Measurements from ENCODE around the gene SYPL1. TPM values are rescaled to one million over a fixed set of nuclear protein-coding genes. Genes with fewer than 3 reads are reported as not detected.
A peak's percentile ranks its signal among the peaks of the same experiment; 100 is the strongest.

SYPL1 gene
- total and polyA plus RNA-seq, 4 experiments from 2014 or later: 46.9 to 78.3 (median 61.7) TPM

- intact Hi-C loops (cut with micrococcal nuclease): no loop called here
- Histone ChIP-seq H3K4me1 (ENCODE audit: insufficient read depth, low read length) (peaks cover 8% of the 10 kb centered on the region), H3K27me3 (ENCODE audit: insufficient read depth, low read length) (no peaks in the 10 kb centered on the region), H3K9me3 (ENCODE audit: control insufficient read depth in 1 of 2, low read length in 2 of 2) (no peaks in the 10 kb centered on the region), H3K27ac (ENCODE audit: low read depth, low read length) (no peak overlapping the region), H3K36me3 (ENCODE audit: insufficient read depth, low read length) (no peaks in the 10 kb centered on the region), H3K4me3 (ENCODE audit: low read length in 2 of 2) (no peak overlapping the region)
- Mint-ChIP-seq H3K27ac (no peak overlapping the region), H3K9me3 (no peaks in the 10 kb centered on the region), H3K27me3 (peaks cover 11 to 15% of the 10 kb centered on the region in 2 donors), H3K4me1 (peaks cover 6 to 14% (median 9%) of the 10 kb centered on the region in 4 donors), H3K4me3 (no peak overlapping the region), H3K36me3 (no peaks in the 10 kb centered on the region)
- no peak for DNase-seq
- ChIA-PET POLR2A (ENCODE audit: partially characterized antibody) (no interaction called here), CTCF (ENCODE audit: partially characterized antibody) (no interaction called here)
Observed at GRCh38 chr7:106128836-106129235, 16.7 kb upstream of the SYPL1 start.

- H3K27ac Mint-ChIP-seq: no peak overlapping the region
- no peaks in the 10 kb centered on the region for H3K36me3 ChIP-seq (ENCODE audit: insufficient read depth, low read length)
- H3K4me1 Mint-ChIP-seq: peaks cover 6 to 14% (median 9%) of the 10 kb centered on the region in 4 donors
- intact Hi-C loops (cut with micrococcal nuclease): no loop called here
- no peaks in the 10 kb centered on the region for H3K36me3 Mint-ChIP-seq
- H3K27me3 ChIP-seq (ENCODE audit: insufficient read depth, low read length): no peaks in the 10 kb centered on the region
- peaks cover 12 to 14% of the 10 kb centered on the region in 2 donors for H3K27me3 Mint-ChIP-seq
- no peaks in the 10 kb centered on the region for H3K9me3 Mint-ChIP-seq
- ChIA-PET POLR2A (ENCODE audit: partially characterized antibody) (no interaction called here), CTCF (ENCODE audit: partially characterized antibody) (no interaction called here)
- peaks cover 8% of the 10 kb centered on the region for H3K4me1 ChIP-seq (ENCODE audit: insufficient read depth, low read length)
- no peak overlapping the region for H3K4me3 Mint-ChIP-seq
- H3K9me3 ChIP-seq (ENCODE audit: control insufficient read depth in 1 of 2, low read length in 2 of 2): no peaks in the 10 kb centered on the region
- no peak overlapping the region for H3K27ac ChIP-seq (ENCODE audit: low read depth, low read length)
- DNase-seq: no peak
- no peak overlapping the region for H3K4me3 ChIP-seq (ENCODE audit: low read length in 2 of 2)
Observed at GRCh38 chr7:106127984-106128780, 16.1 kb upstream of the SYPL1 start.

GRCh38 chr7:106126170-106126938 is 14.2 kb upstream of the SYPL1 start:
- Mint-ChIP-seq H3K4me1 (peaks cover 6 to 14% (median 9%) of the 10 kb centered on the region in 4 donors), H3K4me3 (peak overlapping the region in 6 of 8 donors; percentile 52 to 73 (median 62)), H3K27ac (peak overlapping the region in 3 of 7 donors; percentile 5 to 72 (median 43)), H3K9me3 (no peaks in the 10 kb centered on the region), H3K36me3 (no peaks in the 10 kb centered on the region), H3K27me3 (peaks cover 9 to 10% of the 10 kb centered on the region in 2 donors)
- Histone ChIP-seq H3K27ac (ENCODE audit: low read depth, low read length) (no peak overlapping the region), H3K36me3 (ENCODE audit: insufficient read depth, low read length) (no peaks in the 10 kb centered on the region), H3K4me1 (ENCODE audit: insufficient read depth, low read length) (peaks cover 8% of the 10 kb centered on the region), H3K27me3 (ENCODE audit: insufficient read depth, low read length) (no peaks in the 10 kb centered on the region), H3K4me3 (ENCODE audit: low read length in 2 of 2) (no peak overlapping the region), H3K9me3 (ENCODE audit: control insufficient read depth in 1 of 2, low read length in 2 of 2) (no peaks in the 10 kb centered on the region)
- ChIA-PET CTCF (ENCODE audit: partially characterized antibody) (interaction anchor here (0.7 to 3.5 kb wide), 8 partner anchors 14 to 829 kb away, joined by 3 to 18 read pairs (median 4); partner anchors contain the start of gene SYPL1), POLR2A (ENCODE audit: partially characterized antibody) (interaction anchor here (1.1 to 3.1 kb wide), 4 partner anchors 14 to 69 kb away, joined by 3 to 26 read pairs (median 5); partner anchors contain the start of gene SYPL1)
- peak; percentile 45 to 62 (median 48) for DNase-seq
- intact Hi-C loops (cut with micrococcal nuclease): no loop called here

- no peaks in the 10 kb centered on the region for H3K36me3 ChIP-seq (ENCODE audit: insufficient read depth, low read length)
- ChIA-PET POLR2A (ENCODE audit: partially characterized antibody) (interaction anchor here (0.5 to 3.1 kb wide), 2 partner anchors 13 to 33 kb away, joined by 3 to 26 read pairs; partner anchors contain the start of gene SYPL1), CTCF (ENCODE audit: partially characterized antibody) (interaction anchor here (0.8 to 3.5 kb wide), 7 partner anchors 13 to 68 kb away, joined by 3 to 18 read pairs (median 4); partner anchors contain the start of gene SYPL1)
- peaks cover 6 to 14% (median 9%) of the 10 kb centered on the region in 4 donors for H3K4me1 Mint-ChIP-seq
- H3K9me3 ChIP-seq (ENCODE audit: control insufficient read depth in 1 of 2, low read length in 2 of 2): no peaks in the 10 kb centered on the region
- intact Hi-C loops (cut with micrococcal nuclease): no loop called here
- no peak overlapping the region for H3K4me3 ChIP-seq (ENCODE audit: low read length in 2 of 2)
- no peaks in the 10 kb centered on the region for H3K9me3 Mint-ChIP-seq
- H3K4me1 ChIP-seq (ENCODE audit: insufficient read depth, low read length): peaks cover 8% of the 10 kb centered on the region
- H3K27me3 Mint-ChIP-seq: peaks cover 4 to 10% of the 10 kb centered on the region in 2 donors
- no peak overlapping the region for H3K4me3 Mint-ChIP-seq
- H3K36me3 Mint-ChIP-seq: no peaks in the 10 kb centered on the region
- H3K27me3 ChIP-seq (ENCODE audit: insufficient read depth, low read length): no peaks in the 10 kb centered on the region
- no peak for DNase-seq
- no peak overlapping the region for H3K27ac Mint-ChIP-seq
- H3K27ac ChIP-seq (ENCODE audit: low read depth, low read length): no peak overlapping the region
Observed at GRCh38 chr7:106125417-106125816, 13.3 kb upstream of the SYPL1 start.

- POLR2A ChIA-PET (ENCODE audit: partially characterized antibody): interaction anchor here (3.1 kb wide), 1 partner anchor 12 kb away, joined by 26 read pairs; the partner anchor contains the start of gene SYPL1
- Mint-ChIP-seq H3K4me3 (no peak overlapping the region), H3K27ac (peak overlapping the region in 1 of 7 donors; percentile 25), H3K9me3 (no peaks in the 10 kb centered on the region), H3K27me3 (peaks cover 3 to 10% of the 10 kb centered on the region in 2 donors), H3K36me3 (no peaks in the 10 kb centered on the region), H3K4me1 (peaks cover 6 to 14% (median 9%) of the 10 kb centered on the region in 4 donors)
- Histone ChIP-seq H3K4me3 (ENCODE audit: low read length in 2 of 2) (no peak overlapping the region), H3K36me3 (ENCODE audit: insufficient read depth, low read length) (no peaks in the 10 kb centered on the region), H3K27me3 (ENCODE audit: insufficient read depth, low read length) (no peaks in the 10 kb centered on the region), H3K27ac (ENCODE audit: low read depth, low read length) (no peak overlapping the region), H3K9me3 (ENCODE audit: control insufficient read depth in 1 of 2, low read length in 2 of 2) (no peaks in the 10 kb centered on the region), H3K4me1 (ENCODE audit: insufficient read depth, low read length) (peaks cover 8% of the 10 kb centered on the region)
- CTCF ChIA-PET (ENCODE audit: partially characterized antibody): interaction anchor here (1.1 to 3.5 kb wide), 3 partner anchors 47 to 67 kb away, joined by 3 to 18 read pairs (median 5); no protein-coding TSS in a partner anchor
- intact Hi-C loops (cut with micrococcal nuclease): no loop called here
- DNase-seq: no peak
Observed at GRCh38 chr7:106124186-106124585, 12.1 kb upstream of the SYPL1 start.

- Histone ChIP-seq H3K36me3 (ENCODE audit: insufficient read depth, low read length) (no peaks in the 10 kb centered on the region), H3K27ac (ENCODE audit: low read depth, low read length) (no peak overlapping the region), H3K9me3 (ENCODE audit: control insufficient read depth in 1 of 2, low read length in 2 of 2) (no peaks in the 10 kb centered on the region), H3K27me3 (ENCODE audit: insufficient read depth, low read length) (no peaks in the 10 kb centered on the region), H3K4me3 (ENCODE audit: low read length in 2 of 2) (no peak overlapping the region), H3K4me1 (ENCODE audit: insufficient read depth, low read length) (peaks cover 8% of the 10 kb centered on the region)
- H3K4me1 Mint-ChIP-seq: peaks cover 6 to 14% (median 9%) of the 10 kb centered on the region in 4 donors
- H3K27ac Mint-ChIP-seq: no peak overlapping the region
- H3K27me3 Mint-ChIP-seq: peaks cover 3 to 10% of the 10 kb centered on the region in 2 donors
- no peaks in the 10 kb centered on the region for H3K9me3 Mint-ChIP-seq
- H3K36me3 Mint-ChIP-seq: no peaks in the 10 kb centered on the region
- ChIA-PET POLR2A (ENCODE audit: partially characterized antibody) (no interaction called here), CTCF (ENCODE audit: partially characterized antibody) (no interaction called here)
- no peak for DNase-seq
- H3K4me3 Mint-ChIP-seq: no peak overlapping the region
- intact Hi-C loops (cut with micrococcal nuclease): no loop called here
Observed at GRCh38 chr7:106122713-106123112, 10.6 kb upstream of the SYPL1 start.
